ENCODE data around the gene NRXN3. TPM values are rescaled to one million over a fixed set of nuclear protein-coding genes. Genes with fewer than 3 reads are reported as not detected.

The NRXN3 gene
- total RNA-seq, 3 donors from 2014 or later, result 2.1 to 27.3 (median 2.6) TPM

GRCh38 chr14:78142998-78143397 lies 27.2 kb upstream of the NRXN3 start:
- intact Hi-C loops (cut with DNase I, micrococcal nuclease), result no loop called here
- H3K4me1 ChIP-seq (ENCODE audit: low read depth), result no peaks in the 10 kb centered on the region
- no peaks in the 10 kb centered on the region for H3K9me3 ChIP-seq
- ATAC-seq (no peak), DNase-seq (no peak)
- H3K4me3 ChIP-seq, result no peak overlapping the region
- no peaks in the 10 kb centered on the region for H3K36me3 ChIP-seq (ENCODE audit: low read depth)
- TF ChIP-seq, protein P1, sequence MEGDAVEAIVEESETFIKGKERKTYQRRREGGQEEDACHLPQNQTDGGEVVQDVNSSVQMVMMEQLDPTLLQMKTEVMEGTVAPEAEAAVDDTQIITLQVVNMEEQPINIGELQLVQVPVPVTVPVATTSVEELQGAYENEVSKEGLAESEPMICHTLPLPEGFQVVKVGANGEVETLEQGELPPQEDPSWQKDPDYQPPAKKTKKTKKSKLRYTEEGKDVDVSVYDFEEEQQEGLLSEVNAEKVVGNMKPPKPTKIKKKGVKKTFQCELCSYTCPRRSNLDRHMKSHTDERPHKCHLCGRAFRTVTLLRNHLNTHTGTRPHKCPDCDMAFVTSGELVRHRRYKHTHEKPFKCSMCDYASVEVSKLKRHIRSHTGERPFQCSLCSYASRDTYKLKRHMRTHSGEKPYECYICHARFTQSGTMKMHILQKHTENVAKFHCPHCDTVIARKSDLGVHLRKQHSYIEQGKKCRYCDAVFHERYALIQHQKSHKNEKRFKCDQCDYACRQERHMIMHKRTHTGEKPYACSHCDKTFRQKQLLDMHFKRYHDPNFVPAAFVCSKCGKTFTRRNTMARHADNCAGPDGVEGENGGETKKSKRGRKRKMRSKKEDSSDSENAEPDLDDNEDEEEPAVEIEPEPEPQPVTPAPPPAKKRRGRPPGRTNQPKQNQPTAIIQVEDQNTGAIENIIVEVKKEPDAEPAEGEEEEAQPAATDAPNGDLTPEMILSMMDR (IDR thresholded peaks at IDR 0.05), result no peak

DNA sequence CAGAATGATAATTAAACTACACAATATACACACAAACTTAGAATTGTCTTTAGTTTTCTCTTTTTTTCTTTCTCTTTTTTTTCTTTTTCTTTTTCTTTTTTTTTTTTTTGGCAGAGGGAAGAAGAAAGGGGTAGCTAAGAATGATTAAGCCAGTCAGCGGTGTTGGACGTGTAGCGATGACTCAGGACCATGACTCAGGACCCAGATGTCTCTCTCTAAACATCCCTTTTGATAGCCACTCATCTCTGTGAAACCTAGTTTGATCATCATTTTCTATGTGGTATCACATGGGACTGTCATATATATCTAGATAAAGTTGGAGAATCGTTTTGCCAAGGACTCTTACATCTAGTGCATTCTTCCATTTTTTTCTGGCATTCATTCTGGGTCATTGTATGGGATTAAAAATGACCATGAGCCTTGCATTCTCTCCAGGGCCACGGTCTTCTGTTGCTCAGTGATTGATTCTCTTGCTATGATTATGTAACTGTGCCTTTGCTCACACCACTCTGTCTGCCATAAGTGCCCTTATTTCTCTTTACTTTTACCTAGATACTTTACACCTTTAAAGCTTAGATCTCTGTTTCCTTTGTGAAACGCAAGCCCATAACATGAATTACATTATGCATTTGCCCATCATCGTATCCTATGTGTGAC lies 26.6 kb upstream of the NRXN3 start:
- Histone ChIP-seq H3K4me1 (ENCODE audit: low read depth) (no peaks in the 10 kb centered on the region), H3K9me3 (no peaks in the 10 kb centered on the region), H3K4me3 (no peak overlapping the region), H3K36me3 (ENCODE audit: low read depth) (no peaks in the 10 kb centered on the region)
- ATAC-seq, result no peak
- DNase-seq, result no peak
- intact Hi-C loops (cut with DNase I, micrococcal nuclease), result no loop called here
- TF ChIP-seq, protein P1 (IDR thresholded peaks at IDR 0.05), result no peak

DNA sequence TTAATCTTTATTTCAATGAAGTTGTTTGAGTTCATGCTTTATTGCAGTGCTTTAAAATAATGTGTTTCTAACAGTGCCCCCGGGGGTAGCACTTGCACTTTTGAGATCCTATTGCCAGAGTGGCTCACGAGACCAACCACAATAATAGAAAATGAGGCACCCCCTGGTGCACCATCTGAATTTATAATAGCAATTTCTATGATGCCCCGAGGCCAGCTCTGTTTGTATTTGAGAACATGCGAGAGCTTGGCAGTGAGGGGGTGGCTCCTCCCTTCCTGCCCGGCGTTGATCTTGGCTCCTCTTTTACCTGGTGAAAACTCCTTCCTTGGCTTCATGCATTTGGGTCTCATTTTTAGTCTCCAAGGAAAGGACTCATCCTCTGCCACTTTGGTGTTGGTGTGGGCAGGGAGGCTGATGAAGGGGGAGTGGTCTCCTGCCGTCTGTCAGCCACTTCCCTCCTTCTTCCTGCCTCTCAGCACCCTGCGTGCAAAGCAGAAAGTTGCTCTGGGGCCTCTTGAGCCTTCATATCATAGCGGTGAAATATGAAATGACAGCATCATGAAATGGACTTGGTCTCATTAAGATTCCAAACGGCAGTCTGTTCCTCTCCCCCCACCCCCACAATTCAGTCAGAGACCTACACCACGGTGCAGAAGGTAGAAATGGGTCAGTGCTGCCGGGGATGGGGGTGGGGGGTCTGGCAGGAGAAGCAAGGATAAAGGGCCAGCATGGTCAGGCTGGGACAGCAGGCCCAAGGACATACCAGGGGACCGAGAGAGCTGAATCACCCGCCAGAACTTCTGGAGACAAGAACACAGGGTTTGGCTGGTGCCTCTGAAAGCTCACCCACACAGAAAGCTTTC lies 17.7 kb upstream of the NRXN3 start:
- no peak for ATAC-seq
- TF ChIP-seq, protein P1 (IDR thresholded peaks at IDR 0.05), result no peak
- intact Hi-C loops (cut with DNase I, micrococcal nuclease), result no loop called here

GRCh38 chr14:78153064-78153341 lies 17.2 kb upstream of the NRXN3 start:
- Histone ChIP-seq H3K9me3 (no peaks in the 10 kb centered on the region), H3K36me3 (ENCODE audit: low read depth) (no peaks in the 10 kb centered on the region), H3K4me1 (ENCODE audit: low read depth) (no peaks in the 10 kb centered on the region), H3K4me3 (no peak overlapping the region)
- ATAC-seq, result no peak
- TF ChIP-seq, protein P1 (IDR thresholded peaks at IDR 0.05), result no peak
- intact Hi-C loops (cut with DNase I, micrococcal nuclease), result no loop called here
- DNase-seq, result no peak

More for the DNA sequence above, 17.7 kb upstream of the NRXN3 start:
- Histone ChIP-seq H3K36me3 (ENCODE audit: low read depth) (no peaks in the 10 kb centered on the region), H3K4me3 (no peak overlapping the region), H3K4me1 (ENCODE audit: low read depth) (no peaks in the 10 kb centered on the region), H3K9me3 (no peaks in the 10 kb centered on the region)
- DNase-seq, result no peak

- Histone ChIP-seq H3K4me1 (ENCODE audit: low read depth) (no peaks in the 10 kb centered on the region), H3K36me3 (ENCODE audit: low read depth) (no peaks in the 10 kb centered on the region), H3K4me3 (no peak overlapping the region), H3K9me3 (no peaks in the 10 kb centered on the region)
- intact Hi-C loops (cut with DNase I, micrococcal nuclease), result no loop called here
- TF ChIP-seq, protein P1 (IDR thresholded peaks at IDR 0.05), result no peak
- ATAC-seq (no peak), DNase-seq (no peak)
Observed at GRCh38 chr14:78154827-78155226, 15.3 kb upstream of the NRXN3 start.
